K562 (cell line): Measurements from ENCODE around the gene AP5Z1. TPM values are rescaled to one million over a fixed set of nuclear protein-coding genes. Genes with fewer than 3 reads are reported as not detected.
A peak's percentile ranks its signal among the peaks of the same experiment; 100 is the strongest.

ENCODE experiments used
- ATF1 ChIP-seq, 2 experiments: fragments of 450-650 bp in 1 of 2; IDR thresholded peaks; 2 replicates each; pipeline ENCODE4 v1.6.1; 2016; ENCODE audit warnings: missing compliant biosample characterization in 1 of 2, missing genetic modification characterization in 1 of 2
- GMEB1 ChIP-seq: fragments of 250-450 bp; sonication (Bioruptor Pico); IDR thresholded peaks from 2 replicates; pipeline ENCODE4 v1.4.0; 2020; ENCODE audit warnings: mild to moderate bottlenecking
- HCFC1 ChIP-seq: IDR thresholded peaks from 2 replicates; pipeline ENCODE4 v1.6.1; 2012; ENCODE audit warnings: low read depth, low read length, improper control_type of control experiment
- HIVEP1 ChIP-seq: fragments of 250-450 bp; sonication (Bioruptor Pico); IDR thresholded peaks from 2 replicates; pipeline ENCODE4 v1.4.0; 2020; ENCODE audit warnings: mild to moderate bottlenecking
- KAT8 ChIP-seq: fragments of 450-650 bp; IDR thresholded peaks from 2 replicates; pipeline ENCODE4 v1.6.1; 2016; ENCODE audit warnings: low read depth, mild to moderate bottlenecking
- RNF2 ChIP-seq: sonication (generic); IDR thresholded peaks from 2 replicates; pipeline ENCODE4 v1.6.1; 2016
- TAF7 ChIP-seq: fragments of 450-650 bp; IDR thresholded peaks from 2 replicates; pipeline ENCODE4 v1.6.1; 2016; ENCODE audit warnings: missing genetic modification characterization, missing compliant biosample characterization
- USF2 ChIP-seq: sonication (generic); formaldehyde crosslinking; IDR thresholded peaks from 2 replicates; pipeline ENCODE4 v1.5.0; 2020; ENCODE audit warnings: missing genetic modification reagents
- XRCC4 ChIP-seq: IDR thresholded peaks from one replicate; pipeline ENCODE4 v1.6.1; 2011; ENCODE audit not compliant: insufficient read depth, insufficient read length; ENCODE audit errors: extremely low read depth
- ZBTB7A ChIP-seq: IDR thresholded peaks from 2 replicates; pipeline ENCODE4 v1.6.1; 2011; ENCODE audit warnings: low read depth, mild to moderate bottlenecking, low read length, moderate library complexity, borderline replicate concordance; ENCODE audit not compliant: control insufficient read depth
- ZNF212 ChIP-seq: fragments of 450-650 bp; formaldehyde crosslinking; IDR thresholded peaks from 2 replicates; pipeline ENCODE4 v1.4.0; 2020; ENCODE audit warnings: mild to moderate bottlenecking
- polyA plus RNA-seq, 8 experiments: library from polyadenylated mRNA; depleted of rRNA in 4 of 8; stranded (reverse) in 5 of 8; unstranded in 3 of 8; fragments of >200 nt; fragmentation: Nextera tagmentation in 2 of 8; fragmentation: Illumina TruSeq in 1 of 8; extraction: Ambion mirVana in 2 of 8; extraction: Trizol in 1 of 8; gene quantifications; 2 replicates each; pipeline versions ENCODE4 v1.2.1 to v1.2.3, GENCODE V29; 2011 to 2014; ENCODE audit warnings: inconsistent platforms in 1 of 8, missing spikeins in 1 of 8
- total RNA-seq, 7 experiments: library from RNA; depleted of rRNA in 6 of 7; stranded (reverse); fragments of >200 nt in 6 of 7; fragmentation: Illumina TruSeq in 2 of 7; extraction: Trizol in 2 of 7; gene quantifications; 2 replicates each; pipeline versions ENCODE4 v1.2.1 to v1.2.3, GENCODE V29; 2011 to 2021; ENCODE audit warnings: low replicate concordance in 1 of 7

Gene AP5Z1
- total and polyA plus RNA-seq, 9 of the 15 experiments (the other 6 are each of a cell fraction or from before 2014, with no cell fraction given), result 0.06 to 31.1 (median 6.4) TPM

GRCh38 chr7:4775250-4775847 is at the start of gene AP5Z1 (continued):
- TF ChIP-seq GMEB1, result peak; percentile 94
- 0 out of 2 replicates have a peak, but pooled peaks have one; percentile 65 for TF ChIP-seq HIVEP1 (CRISPR knock-in tag)
- TF ChIP-seq ZNF212, result no peak
- peak; percentile 98 for TF ChIP-seq ZBTB7A
- 0 out of 2 replicates have a peak, but pooled peaks have one; percentile 22 for TF ChIP-seq TAF7
- TF ChIP-seq ATF1 (CRISPR knock-in tag; IDR thresholded peaks at IDR 0.05), result no peak
- peak; percentile 97 for TF ChIP-seq ATF1 (tag; IDR thresholded peaks at IDR 0.05)
- no peak for TF ChIP-seq XRCC4
- peak; percentile 100 for TF ChIP-seq USF2 (CRISPR knock-in tag)
- TF ChIP-seq HCFC1, result peak; percentile 72
- no peak; the same call in 1 of the 2 replicates for TF ChIP-seq KAT8
- peak; percentile 45; the same call in 1 of the 2 replicates for TF ChIP-seq RNF2
